ENCODE results near the gene RAP1A.

The RAP1A gene

GRCh38 chr1:111720274-111720976, 100.8 kb downstream of the RAP1A start:
- no peak for DNase-seq (ENCODE audit: low read depth)

DNA sequence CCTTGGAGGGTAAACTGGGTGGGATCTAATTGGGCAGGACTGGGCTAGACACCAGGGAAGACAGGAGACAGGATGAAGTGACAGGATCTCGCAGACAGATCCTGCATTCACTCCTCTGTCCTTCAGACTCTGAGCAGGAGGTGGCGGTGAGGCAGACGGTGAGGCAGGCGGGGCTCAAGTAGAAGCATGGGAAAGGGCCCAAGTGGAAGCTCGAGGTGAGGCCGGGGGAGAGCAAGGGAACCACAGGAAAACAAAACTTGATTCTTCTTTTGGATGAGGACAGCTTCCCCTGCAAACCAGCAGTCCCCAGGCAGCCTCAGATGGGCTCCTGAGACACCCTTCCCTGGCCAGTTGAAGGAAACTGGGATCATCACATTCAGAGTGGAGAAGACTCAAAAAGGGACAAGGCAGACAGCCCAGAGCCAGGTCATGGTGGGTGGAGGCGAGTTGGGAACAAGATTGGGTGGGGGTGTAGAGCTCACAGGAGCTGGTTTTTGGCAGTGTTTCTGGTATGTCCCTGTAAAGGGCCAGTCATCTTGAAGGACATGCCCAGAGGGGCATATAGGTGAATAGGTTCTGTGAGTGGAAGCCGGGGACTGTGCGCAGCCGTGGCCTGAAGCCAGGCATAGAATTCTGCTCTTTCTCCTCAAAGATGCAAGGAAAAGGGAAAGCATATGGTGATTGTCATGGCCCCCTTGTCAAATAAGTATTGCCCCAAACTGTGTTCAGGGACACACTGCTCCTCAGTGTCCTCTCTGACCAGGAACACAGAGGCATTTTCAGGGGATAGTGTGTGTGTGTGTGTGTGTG, 101.6 kb downstream of the RAP1A start:
- no peak for DNase-seq (ENCODE audit: low read depth)

DNA sequence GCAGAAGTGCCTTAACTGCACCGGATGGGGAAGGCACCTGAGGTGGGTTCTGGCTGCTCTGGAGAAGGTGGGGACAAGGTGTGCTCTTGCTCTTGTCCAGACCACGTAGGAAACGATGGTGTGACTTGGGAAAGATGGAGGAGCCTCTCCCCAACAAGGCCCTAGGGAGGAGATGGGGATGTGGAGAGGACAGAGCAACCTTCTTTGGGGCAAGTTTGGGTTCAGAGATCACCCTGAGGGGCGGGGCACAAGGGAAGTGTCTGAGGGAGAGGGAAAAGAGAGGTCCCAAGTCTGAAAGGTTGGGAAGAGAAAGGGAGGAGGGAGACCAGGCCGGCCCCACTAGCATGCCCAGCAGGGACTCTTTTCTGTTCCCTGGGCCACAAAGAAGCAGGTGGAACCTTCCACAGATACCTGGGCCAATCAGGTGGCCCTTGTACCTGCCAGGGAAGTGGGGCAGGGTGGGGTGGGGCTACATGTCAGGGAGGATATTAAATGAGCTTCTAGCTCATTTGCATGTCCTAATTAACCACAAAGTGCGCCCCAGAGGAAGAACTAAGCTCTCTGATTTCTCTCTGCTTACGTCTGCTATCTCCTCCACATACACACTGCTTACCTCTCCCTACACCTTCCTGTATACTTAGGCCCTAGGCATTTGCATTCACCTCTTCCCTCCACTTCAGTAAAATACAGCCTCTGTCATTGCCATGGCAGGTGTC, 103.7 kb downstream of the RAP1A start:
- DNase-seq (ENCODE audit: low read depth), result no peak

DNA sequence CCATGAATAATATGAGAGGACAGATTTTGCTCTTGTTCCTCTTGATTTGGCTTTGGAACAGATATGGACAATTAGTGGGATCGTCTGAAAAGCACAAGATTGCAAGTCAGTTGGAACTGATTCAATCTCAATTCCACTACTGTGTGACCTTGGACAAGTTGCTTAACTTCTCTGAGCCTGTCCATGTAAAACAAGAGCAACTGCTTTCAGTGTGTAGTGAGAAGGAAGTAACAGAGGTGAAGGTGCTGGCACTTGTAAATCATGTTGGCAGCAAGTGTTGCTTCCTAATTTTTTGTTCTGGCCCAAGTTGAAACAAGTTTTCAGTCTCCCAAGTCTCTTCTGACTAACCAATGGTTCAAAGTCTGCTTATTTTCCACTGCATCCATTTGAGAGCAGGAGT, 104.3 kb downstream of the RAP1A start:
- no peak for DNase-seq (ENCODE audit: low read depth)

DNA sequence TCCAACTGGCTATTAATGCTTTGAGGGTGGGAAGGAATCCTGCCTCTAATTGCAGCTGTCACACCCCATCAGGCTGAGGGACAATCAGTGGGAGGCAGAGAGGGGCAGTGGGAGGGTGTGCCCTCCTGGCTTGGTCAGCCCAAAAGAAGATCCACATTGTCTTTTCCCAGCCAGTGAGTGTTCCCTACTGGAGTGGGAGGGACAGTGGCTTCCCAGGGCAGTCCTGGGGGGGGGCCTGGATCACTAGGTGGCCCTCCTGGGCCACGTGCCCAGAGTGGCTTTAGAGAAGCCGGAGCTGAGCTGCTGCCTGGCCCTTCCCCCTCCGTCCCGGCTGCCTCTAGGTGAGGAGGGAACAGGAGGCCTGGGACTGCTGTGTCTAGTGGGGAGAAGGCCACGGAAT, 105.6 kb downstream of the RAP1A start:
- no peak for DNase-seq (ENCODE audit: low read depth)

GRCh38 chr1:111727056-111727455, 107.5 kb downstream of the RAP1A start:
- DNase-seq (ENCODE audit: low read depth), result no peak

DNA sequence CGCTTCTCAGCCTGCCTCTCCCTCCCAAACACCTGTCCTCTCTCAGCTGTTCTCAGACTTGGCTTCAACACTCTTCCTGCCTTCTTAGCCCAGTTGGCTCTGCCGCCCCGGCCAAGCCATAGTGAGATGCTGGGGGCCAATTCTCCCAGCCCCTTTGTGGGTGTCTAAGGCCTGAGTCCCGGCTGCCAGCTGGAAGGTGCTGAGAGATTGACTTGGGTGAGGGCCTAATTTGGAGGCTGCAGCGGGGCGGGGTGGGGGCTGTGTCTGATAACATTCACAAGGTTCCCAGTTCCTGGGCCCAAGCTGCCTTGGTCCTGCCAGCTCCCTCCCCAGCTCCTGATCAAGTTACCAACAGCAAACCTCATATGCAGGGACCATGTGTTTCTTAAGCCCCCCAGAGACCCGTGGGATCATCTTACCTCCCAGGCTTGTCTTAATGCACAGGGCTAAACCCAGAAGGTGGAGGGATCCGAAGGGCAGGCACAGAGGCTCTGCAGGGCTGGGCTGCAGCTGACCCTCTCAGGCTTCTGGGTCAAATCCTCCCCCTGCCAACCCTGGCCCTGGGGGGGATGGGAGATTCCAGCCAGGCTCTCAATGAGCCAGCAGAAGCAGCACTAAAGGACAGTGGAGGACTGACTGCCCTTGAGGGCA, 109.8 kb downstream of the RAP1A start:
- DNase-seq (ENCODE audit: low read depth), result no peak

DNA sequence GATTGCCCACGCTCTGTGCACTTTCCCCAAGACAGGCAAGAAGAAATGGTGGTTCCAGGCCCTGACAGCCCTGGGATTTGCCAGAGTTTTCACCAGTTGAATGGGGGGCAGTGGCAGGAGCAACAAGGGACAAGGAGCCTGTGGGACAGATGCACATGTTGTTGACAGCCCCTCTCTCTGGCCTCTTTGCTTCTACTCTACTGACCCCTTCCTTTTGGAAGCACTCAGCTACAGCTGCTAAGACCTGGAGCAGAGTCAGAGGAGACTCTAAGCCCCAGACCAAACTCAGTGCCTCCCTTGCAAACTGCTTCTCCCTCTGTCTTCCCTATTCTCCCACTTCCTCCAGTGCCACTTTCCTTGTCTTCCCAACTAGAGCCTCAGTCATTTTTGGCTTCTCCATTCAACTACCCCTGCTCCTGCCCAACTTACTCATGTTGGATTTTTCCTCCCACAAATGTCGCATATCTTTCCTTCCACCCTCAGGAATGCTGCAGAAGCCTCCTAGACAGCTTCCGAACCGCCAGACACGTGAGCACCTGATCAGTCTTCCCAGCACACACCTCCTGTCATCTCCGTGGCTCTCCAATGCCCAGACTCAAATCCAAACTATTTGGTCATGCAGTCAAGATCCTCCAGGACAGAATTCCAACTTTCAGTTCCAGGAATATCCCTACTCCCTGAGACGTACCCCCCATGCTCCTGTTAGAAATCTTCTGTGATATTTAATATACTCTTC, 110.5 kb downstream of the RAP1A start:
- no peak for DNase-seq (ENCODE audit: low read depth)

DNA sequence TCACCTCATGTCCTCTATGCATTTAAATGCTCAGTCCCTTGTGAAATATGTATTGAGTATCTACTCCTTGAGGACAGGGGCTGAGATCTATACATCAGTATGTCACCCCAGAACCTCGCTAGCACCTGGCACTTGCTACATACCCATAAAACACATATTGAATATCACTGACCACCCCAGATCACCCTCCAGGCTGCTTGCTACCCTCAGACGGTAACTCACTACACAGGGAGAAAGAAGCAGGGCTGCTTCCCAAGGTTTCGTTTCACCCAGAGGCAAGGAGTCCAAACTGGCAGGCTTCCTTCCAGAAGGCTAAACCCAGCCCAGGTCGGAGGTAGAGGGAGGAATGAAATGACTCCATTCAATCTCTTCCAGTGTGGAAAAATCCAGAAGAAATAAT, 111.1 kb downstream of the RAP1A start:
- no peak for DNase-seq (ENCODE audit: low read depth)

DNA sequence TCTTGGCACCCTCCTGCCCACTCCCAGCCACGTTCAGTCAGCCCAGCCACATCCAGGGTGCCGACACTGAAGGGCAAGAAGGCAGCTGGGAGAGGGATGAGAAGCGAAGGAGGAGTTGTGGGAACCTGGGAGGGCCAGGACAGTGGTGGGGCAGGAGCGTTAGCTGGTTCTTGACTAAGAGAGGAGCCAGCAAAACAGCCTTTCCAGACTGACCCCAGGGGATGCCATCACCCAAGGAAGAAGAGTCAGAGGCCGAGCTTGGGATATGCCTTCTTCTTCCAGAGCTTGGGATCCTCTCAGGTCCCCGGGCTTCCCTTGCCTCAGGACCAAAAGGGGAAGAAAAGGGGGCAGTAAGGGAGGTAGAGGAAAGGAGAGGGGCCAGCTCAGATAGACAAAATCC, 112.4 kb downstream of the RAP1A start:
- DNase-seq (ENCODE audit: low read depth), result no peak

DNA sequence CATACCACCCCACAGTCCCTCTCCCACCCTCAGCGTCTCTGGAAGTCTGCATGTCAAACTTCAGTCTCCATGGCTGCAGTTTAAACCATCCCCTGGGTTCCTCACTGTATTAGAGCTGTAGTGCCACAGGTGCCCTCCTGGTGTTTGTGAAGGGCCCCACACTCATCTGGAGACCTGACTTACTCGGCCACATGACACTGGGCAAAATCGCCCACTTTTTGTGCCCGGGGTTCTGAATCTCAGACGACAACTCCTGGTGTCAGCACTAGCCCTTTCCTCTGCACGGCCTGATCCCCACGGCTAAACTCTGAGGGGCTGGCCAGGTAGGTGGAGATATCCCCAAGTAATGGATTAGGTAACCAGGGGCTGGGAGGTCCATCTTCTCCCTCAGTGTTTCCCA, 113.1 kb downstream of the RAP1A start:
- no peak for DNase-seq (ENCODE audit: low read depth)

- peak; percentile 63 for DNase-seq (ENCODE audit: low read depth)
These were observed 113.8 kb downstream of the RAP1A start for GRCh38 chr1:111733183-111733991.

DNA sequence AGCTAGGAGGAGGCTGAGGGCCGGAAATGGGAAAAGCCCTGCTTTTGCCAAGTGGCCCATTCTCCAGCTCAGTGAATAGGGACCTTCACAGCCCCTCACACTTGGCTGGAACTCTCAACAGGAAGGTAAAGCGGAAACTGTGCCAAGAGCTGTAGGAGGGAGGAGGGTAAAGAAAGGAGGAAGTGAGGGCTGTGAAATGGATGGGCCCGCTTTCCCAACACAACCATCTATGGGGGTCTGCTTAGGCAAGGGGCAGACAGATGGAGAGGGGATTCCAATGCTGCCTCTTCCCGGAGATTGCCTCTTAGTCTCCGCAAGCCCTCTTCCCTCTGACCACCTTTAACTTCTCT, 114.4 kb downstream of the RAP1A start:
- no peak for DNase-seq (ENCODE audit: low read depth)

- no peak for DNase-seq (ENCODE audit: low read depth)
These were observed 114.8 kb downstream of the RAP1A start for GRCh38 chr1:111734426-111734825.

GRCh38 chr1:111734856-111735255, 115.3 kb downstream of the RAP1A start:
- DNase-seq (ENCODE audit: low read depth), result no peak

GRCh38 chr1:111735321-111735720, 115.7 kb downstream of the RAP1A start:
- no peak for DNase-seq (ENCODE audit: low read depth)

DNA sequence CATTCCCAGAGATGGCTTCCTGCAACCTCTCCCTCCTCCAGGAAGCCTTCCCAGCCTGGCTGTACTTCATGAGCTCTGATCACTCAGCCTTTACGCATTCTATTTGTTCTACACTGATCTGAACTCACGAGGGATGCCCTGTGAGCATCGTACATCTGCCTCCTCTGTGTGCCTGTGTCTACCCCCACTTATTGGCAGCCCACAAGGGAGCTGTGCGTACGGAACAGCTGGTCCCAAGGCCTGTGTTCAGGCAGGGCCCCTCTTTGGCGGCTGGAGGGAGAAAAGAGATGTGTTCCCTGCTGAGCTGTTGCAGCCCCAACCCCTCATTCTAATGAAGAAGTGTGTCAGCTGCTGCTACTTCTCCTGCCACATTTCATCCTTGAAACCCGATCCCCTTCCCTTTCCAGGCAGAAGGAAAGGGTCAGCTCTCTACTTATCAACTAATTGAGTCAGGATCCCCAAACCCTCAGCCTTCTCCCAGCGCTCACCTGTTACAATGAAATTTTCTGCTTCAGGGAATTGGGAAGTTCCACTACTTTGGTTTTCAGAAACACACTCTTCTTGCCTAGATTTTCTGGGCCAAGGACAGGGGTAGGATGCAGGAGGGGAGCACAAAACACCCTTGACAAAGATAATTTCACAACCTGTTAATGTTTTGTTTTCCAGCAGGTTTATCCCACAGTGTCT, 116.4 kb downstream of the RAP1A start:
- no peak for DNase-seq (ENCODE audit: low read depth)

- no peak for DNase-seq (ENCODE audit: low read depth)
These were observed 117.1 kb downstream of the RAP1A start for GRCh38 chr1:111736548-111737215.

DNA sequence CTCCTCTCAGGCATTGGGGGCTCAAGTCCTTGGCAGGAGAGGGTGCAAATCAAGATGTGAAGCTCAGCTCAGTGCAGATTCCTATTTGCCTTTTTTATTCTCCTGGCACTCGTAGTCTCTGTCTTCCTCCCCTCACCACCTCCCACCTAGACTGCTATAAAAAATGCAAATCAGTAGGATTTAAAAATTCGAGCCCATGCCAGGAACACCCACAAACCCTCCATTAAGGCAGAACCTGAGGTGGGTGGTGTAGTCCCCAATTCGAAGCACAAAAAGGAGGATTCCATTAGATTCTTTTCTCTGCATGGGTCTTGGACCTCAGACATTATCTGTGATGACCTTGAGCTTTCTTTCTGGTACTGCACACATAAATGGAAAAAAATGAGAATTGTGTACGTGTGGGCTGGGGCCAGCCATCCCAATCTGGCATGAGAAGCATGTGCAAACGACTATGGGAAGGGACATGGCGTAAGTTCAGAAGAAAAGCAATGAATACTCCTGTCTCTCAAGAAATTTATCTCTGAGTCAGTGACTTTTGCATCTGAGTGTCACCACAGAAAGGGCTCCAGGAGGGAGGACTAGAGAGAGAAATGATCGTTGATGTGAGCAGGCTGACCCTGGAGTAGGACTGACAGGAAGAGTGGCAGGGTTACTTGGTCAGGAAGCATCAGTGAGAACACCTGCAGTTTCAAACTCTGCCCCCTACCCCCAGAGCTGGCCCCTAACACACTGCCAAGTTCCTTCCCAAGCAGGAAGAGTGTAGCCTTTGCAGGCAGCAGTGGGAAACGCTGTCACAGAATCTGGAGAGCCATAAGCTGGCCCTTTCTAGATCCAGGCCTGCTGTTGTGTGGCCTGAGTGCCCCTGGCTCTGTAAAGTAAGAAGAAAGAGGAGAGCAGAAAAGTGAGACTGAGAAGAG, 117.9 kb downstream of the RAP1A start:
- no peak for DNase-seq (ENCODE audit: low read depth)

Data from CMK (cell line).